GM19452 (cell line): Measurements from ENCODE around the gene SIRT3.
"Not testable (repeated sequence)": the region's sequence is repeated elsewhere in the genome, so short reads cannot be mapped to it uniquely, and the experiment has no call there.

ENCODE experiments used
- ATAC-seq: cut with Tn5 transposase; IDR thresholded peaks from one replicate; pipeline ENCODE4 v1.9.1; 2021; ENCODE audit not compliant: unreplicated experiment

The SIRT3 gene

DNA sequence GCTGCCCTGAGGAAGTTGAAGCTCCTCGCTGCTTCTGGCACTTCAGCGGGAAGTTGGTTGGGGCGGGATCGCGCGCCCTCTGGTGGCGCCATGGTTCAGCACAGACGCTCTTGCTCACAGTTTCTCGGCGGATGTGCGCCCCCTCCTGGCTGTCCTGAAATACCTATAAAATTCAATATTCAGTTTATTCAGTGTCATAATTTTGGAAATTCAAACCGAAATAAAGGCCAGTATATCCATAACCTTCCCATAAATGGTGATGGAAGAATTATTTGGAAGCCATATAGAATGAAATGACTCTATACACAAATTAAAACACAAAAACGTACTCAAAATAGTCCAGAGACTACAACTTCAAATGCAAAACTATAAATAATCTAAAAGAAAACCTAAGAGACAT is 55.9 kb downstream of the SIRT3 start:
- ATAC-seq, result not testable (repeated sequence)
